Stimulated activated CD8-positive, alpha-beta memory T cell treated with anti-CD3 and anti-CD28 coated beads, Interleukin-7, amount 100 ng/mL, for 4 hours (primary cell): ENCODE data around the gene STAT2.
"Not testable (repeated sequence)": the region's sequence is repeated elsewhere in the genome, so short reads cannot be mapped to it uniquely, and the experiment has no call there.

ENCODE experiments used
- DNase-seq, 2 donors: peaks; one replicate each; pipeline ENCODE4 v3.0.0-alpha.2; 2020; ENCODE audit warnings: low read depth in 2 of 2

The STAT2 gene

GRCh38 chr12:56359851-56360767, at the start of gene STAT2:
STAT2 (minus strand) TSS chr12:56360107; CDS start chr12:56356571, 3,536 bp downstream.
- DNase-seq, result peak; percentile 99

DNA sequence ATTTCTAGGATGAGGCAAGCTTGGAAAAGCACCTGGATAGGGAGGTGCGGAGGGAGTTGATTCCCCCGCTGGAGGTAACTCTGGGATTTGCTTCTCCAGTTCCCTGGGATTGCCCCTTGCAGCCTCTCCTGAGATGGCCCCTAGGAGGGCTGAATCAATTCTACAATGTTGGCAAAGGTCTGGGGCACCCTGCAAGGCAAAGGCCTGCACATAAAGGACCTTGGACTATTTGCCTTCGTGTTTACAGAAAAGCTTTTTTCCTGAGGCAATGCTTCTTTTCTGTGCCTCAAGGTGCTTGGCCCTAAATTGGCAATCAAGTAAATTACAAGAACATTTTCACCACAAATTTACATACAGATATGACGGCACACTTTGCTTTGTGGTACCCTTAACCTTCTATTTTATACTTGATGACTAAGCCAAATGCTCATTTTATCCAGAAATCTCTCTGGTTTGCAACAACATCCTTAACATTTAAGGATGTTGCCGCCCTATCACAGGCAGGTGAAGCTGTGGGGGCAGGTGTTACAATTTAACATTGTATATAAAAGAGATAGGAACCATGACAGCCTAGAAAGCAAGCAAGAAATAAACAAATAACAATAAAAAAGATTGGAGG, 49.0 kb upstream of the STAT2 start:
- no peak for DNase-seq

- DNase-seq, result not testable (repeated sequence)
Measured at GRCh38 chr12:56404227-56404626, 44.3 kb upstream of the STAT2 start.

DNA sequence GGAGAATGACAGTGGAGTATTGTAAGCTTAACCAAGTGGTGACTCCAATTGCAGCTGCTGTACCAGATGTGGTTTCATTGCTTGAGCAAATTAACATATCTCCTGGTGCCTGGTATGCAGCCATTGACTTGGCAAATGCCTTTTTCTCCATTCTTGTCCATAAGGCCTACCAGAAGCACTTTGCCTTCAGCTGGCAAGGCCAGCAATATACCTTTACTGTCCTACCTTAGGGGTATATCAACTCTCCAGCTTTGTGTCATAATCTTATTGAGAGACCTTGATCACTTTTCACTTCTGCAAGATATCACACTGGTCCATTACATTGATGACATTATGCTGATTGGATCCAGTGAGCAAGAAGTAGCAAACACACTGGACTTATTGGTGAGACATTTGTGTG, 41.7 kb upstream of the STAT2 start:
- not testable (repeated sequence) for DNase-seq

- DNase-seq, result not testable (repeated sequence)
Measured at GRCh38 chr12:56401125-56401524, 41.2 kb upstream of the STAT2 start.

DNA sequence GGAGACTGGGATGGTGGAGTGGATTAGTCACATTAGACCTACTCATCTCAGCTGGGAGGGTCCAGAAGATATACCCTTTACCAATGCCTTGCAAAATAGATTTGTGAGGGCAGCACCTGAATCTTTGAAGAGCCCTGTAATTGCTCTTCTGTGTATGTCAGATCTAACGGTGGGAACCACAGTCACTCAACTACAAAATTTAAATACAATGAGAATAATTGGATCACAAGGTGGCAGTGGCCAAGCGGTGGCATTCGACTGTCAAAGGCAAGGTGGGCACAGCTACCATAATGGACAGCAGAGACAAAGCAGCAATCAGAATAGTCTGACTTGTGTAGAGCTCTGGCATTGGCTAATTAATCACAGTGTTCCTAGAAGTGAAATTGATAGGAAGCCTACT, 39.6 kb upstream of the STAT2 start:
- not testable (repeated sequence) for DNase-seq

- DNase-seq, result no peak
Measured at GRCh38 chr12:56398324-56398723, 38.4 kb upstream of the STAT2 start.

- DNase-seq, result no peak
Measured at GRCh38 chr12:56392331-56392730, 32.4 kb upstream of the STAT2 start.

- DNase-seq, result no peak
Measured at GRCh38 chr12:56391721-56392120, 31.8 kb upstream of the STAT2 start.

DNA sequence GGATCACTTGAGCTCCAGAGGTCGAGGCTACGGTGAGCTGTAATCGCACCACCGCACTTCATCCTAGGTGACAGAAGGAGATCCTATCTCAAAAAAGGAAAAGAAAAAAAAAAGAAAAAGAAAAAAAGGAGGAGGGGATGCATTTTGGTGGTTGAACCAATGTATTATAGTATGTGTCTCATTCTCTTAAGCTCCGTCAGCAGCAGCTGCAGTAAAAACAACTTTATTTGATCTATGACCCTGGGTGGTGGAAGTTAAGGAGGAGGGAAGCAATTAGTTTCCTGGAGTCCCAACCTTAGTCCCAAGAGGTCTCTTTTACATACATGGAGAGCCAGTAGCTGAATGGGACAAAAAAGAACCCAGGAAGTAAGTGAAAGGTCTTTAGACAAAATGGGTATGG, 29.5 kb upstream of the STAT2 start:
- no peak for DNase-seq

GRCh38 chr12:56387152-56387736, 27.3 kb upstream of the STAT2 start:
- no peak for DNase-seq

GRCh38 chr12:56385873-56386272, 26.0 kb upstream of the STAT2 start:
- no peak for DNase-seq

DNA sequence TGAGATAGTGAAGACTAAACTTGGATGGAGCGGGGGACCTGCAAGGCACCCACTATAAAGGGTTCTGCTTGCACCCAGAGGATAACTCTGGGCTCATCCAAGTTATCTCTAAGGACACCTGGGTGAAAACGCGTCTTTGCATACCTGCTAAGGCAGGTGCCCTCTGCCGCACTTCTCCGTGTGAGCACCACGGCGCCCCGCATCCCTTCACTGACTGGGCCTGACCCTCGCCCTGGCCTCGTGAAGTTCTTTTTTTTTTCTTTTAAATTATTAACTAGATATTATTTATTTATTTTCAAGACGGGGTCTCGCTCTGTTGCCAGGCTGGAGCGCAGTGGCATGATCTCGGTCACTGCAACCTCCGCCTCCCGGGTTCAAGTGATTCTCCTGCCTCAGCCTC, 22.7 kb upstream of the STAT2 start:
- no peak for DNase-seq

- no peak for DNase-seq
Measured at GRCh38 chr12:56377989-56378316, 18.0 kb upstream of the STAT2 start.

DNA sequence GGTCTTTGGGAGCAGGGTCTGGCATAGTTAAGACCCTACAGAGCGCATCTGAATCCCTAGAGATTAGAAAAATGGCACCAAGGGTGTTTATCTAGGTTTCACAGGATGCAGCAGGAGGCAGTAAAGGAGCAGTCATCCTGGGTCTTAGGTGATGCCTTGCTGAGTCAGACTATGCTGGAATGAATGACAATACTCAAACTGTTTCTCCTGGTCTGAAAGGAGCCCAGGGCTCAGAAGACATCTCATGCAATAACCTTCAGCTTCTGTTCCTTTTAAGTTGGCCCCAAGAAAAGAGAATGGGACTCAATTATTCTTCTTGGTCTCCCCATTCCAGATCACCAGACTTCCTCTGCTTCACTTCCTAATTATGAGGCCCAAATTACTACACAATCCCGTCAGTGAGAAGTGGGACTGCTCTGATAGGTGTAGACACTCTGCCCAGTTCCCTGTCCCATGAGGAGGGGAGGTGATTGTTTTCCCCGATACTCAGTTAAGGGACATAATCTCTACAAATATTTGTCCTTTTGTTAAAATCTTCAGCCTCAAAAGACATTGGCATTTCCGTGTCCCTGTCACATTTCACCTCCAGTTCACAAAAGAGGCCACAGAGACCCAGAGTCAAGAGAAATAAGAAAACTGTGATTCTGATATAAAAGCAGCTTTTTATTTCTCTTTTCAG, 17.5 kb upstream of the STAT2 start:
- no peak for DNase-seq

DNA sequence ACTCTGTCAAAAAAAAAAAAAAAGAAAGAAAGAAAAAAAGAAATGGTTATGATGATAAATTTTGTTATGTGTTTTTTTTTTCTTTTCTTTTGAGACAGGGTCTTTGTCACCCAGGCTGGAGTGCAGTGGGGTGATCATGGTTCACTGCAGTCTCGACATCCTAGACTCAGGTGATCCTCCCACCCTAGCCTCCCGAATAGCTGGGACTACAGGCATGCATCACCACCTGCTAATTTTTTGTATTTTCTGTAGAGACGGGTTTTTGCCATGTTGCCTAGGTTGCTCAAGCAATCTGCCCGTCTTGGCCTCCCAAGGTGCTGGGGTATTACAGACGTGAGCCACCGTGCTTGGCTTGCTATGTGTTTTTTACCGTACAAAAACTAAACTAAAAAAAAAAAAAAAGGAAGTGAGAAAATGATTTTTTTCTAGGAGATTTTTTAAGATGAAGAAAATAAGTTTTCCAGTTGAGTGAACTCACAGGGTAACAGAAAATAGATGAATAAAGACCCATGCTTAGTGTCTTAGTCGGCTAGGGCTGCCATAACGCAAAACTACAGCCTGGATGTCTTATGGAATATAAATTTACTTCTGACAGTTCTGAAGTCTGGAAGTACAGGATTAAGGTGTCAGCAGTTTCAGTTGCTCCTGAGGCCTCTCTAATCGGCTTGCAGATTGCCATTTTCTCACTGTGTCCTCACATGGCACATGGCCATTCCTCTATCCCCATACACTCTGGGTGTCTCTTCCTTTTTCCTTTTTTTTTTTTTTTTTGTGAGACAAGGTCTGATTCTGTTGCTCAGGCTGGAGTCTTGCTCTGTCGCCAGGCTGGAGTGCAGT, 15.9 kb upstream of the STAT2 start:
- no peak for DNase-seq

DNA sequence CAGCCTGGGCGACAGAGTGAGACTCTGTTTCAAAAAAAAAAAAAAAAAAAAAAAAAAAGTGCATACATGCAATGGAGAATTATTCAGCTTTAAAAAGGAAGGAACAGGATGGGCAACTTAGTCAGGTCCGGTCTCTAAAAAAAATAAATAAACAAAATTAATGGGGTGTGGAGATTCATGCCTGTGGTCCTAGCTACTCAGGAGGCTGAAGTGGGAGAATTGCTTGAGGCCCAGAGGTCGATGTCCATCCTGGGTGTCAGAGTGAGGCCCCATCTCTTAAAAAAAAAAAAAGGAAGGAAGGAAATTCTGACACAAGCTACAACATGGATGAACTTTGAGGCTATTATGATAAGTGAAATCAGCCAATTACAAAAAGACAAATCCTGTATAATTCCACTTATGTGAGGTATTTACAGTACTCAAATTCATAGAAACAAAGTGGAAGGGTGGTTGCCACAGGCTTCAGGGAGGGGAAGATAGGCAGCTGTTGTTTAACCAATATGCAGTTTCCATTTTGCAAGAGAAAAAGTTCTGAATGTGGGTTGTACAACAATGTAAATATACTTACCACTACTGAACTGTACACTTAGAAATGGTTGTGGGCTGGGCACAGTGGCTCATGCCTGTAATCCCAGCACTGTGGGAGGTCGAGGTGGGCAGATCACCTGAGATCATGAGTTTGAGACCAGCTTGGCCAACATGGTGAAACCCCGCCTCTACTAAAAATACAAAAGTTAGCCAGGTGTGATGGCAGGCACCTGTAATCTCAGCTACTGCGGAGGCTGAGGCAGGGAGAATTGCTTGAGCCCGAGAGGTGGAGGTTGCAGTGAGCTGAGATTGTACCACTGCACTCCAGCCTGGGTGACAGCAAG, 15.1 kb upstream of the STAT2 start:
- no peak for DNase-seq

GRCh38 chr12:56373515-56373914, 13.6 kb upstream of the STAT2 start:
- DNase-seq, result no peak

DNA sequence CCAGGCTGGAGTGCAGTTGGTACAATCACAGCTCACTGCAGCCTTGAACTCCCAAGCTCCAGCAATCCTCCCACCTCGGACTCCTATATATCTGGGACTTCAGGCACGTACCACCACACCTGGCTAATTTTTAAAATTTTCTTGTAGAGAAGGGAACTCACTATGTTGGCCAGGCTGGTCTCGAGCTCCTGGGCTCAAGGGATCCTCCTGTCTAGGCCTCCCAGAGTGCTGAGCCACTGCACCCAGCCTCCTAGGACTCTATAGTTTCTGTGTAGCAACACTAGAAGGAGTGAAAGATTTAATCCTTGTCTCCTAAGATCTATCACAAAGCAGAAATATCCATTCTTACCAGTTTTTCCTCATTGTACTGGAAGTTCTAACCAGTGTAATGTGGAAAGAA, 7.0 kb upstream of the STAT2 start:
- no peak for DNase-seq
